DOHH2 (cell line): ENCODE measurements around the gene RGS16.
A peak's percentile ranks its signal among the peaks of the same experiment; 100 is the strongest.

ENCODE experiments used
- H3F3A ChIP-seq: fragments of 200-600 bp; sonication (generic), shearing (Covaris generic); 2 replicates; pipeline ENCODE4 v1.6.0; 2016; ENCODE audit warnings: antibody characterized with exemption, mild to moderate bottlenecking; ENCODE audit not compliant: control insufficient read depth, insufficient read depth
- H3K27ac ChIP-seq: fragments of 200-600 bp; sonication (generic); 2 replicates; pipeline ENCODE4 v1.5.1; 2014; ENCODE audit warnings: low read depth, mild to moderate bottlenecking, low read length, moderate library complexity
- H3K27me3 ChIP-seq: fragments of 200-600 bp; sonication (generic); 2 replicates; pipeline ENCODE4 v1.6.1; 2014; ENCODE audit warnings: mild to moderate bottlenecking, low read length, mixed read lengths; ENCODE audit not compliant: control insufficient read depth
- H3K36me3 ChIP-seq: fragments of 200-600 bp; sonication (generic); 2 replicates; pipeline ENCODE4 v1.6.1; 2014; ENCODE audit warnings: mild to moderate bottlenecking, low read length, moderate library complexity, mixed read lengths; ENCODE audit not compliant: control insufficient read depth
- H3K4me1 ChIP-seq: fragments of 200-600 bp; sonication (generic); 2 replicates; pipeline ENCODE4 v1.6.1; 2014; ENCODE audit warnings: mild to moderate bottlenecking, low read length, mixed read lengths; ENCODE audit not compliant: control insufficient read depth
- H3K4me2 ChIP-seq: fragments of 200-600 bp; sonication (generic); 2 replicates; pipeline ENCODE4 v1.6.0; 2014; ENCODE audit warnings: mild to moderate bottlenecking, low read length, moderate library complexity
- H3K4me3 ChIP-seq: fragments of 200-600 bp; sonication (generic); 2 replicates; pipeline ENCODE4 v1.5.1; 2014; ENCODE audit warnings: mild to moderate bottlenecking, low read length, mixed read lengths
- H3K79me2 ChIP-seq: fragments of 200-600 bp; sonication (generic); 2 replicates; pipeline ENCODE4 v1.6.1; 2014; ENCODE audit warnings: mild to moderate bottlenecking, low read length, mixed read lengths; ENCODE audit not compliant: control insufficient read depth
- H3K9me2 ChIP-seq: fragments of 200-600 bp; sonication (generic); replicated peaks from 2 replicates; pipeline ENCODE4 v1.6.1; 2014; ENCODE audit warnings: mild to moderate bottlenecking, low read length, mixed read lengths; ENCODE audit not compliant: control insufficient read depth
- H3K9me3 ChIP-seq: fragments of 200-600 bp; sonication (generic); 2 replicates; pipeline ENCODE4 v1.6.1; 2014; ENCODE audit warnings: antibody characterized with exemption, low read length, mixed read lengths; ENCODE audit not compliant: control insufficient read depth, insufficient read depth
- H4K20me1 ChIP-seq: fragments of 200-600 bp; sonication (generic); 2 replicates; pipeline ENCODE4 v1.6.0; 2014; ENCODE audit warnings: low read depth, mild to moderate bottlenecking, antibody characterized with exemption, low read length, moderate library complexity; ENCODE audit not compliant: control insufficient read depth, insufficient read depth
- CTCF ChIP-seq: fragments of 200-600 bp; sonication (generic); IDR thresholded peaks from one replicate; pipeline ENCODE4 v1.5.1; 2014; ENCODE audit warnings: antibody characterized with exemption, mild to moderate bottlenecking, low read depth, low read length; ENCODE audit not compliant: poor library complexity, severe bottlenecking
- EZH2phosphoT487 ChIP-seq: fragments of 200-600 bp; sonication (generic); IDR thresholded peaks from 2 replicates; pipeline ENCODE4 v1.6.1; 2017; ENCODE audit warnings: borderline replicate concordance, mild to moderate bottlenecking, antibody characterized with exemption, low read length, moderate library complexity, mixed read lengths

The RGS16 gene

GRCh38 chr1:182646739-182647138 lies 42.5 kb upstream of the RGS16 start:
- Histone ChIP-seq H3K9me2 (no peaks in the 10 kb centered on the region), H4K20me1 (no peaks in the 10 kb centered on the region), H3K4me2 (no peak overlapping the region), H3K27me3 (no peaks in the 10 kb centered on the region), H3K36me3 (no peaks in the 10 kb centered on the region), H3K4me1 (peaks cover 72% of the 10 kb centered on the region), H3K4me3 (no peak overlapping the region), H3F3A (peaks cover 4% of the 10 kb centered on the region), H3K79me2 (no peaks in the 10 kb centered on the region), H3K27ac (no peak overlapping the region), H3K9me3 (no peaks in the 10 kb centered on the region)
- TF ChIP-seq EZH2phosphoT487, result no peak
- TF ChIP-seq CTCF, result no peak

- Histone ChIP-seq H3K27me3 (no peaks in the 10 kb centered on the region), H3F3A (peaks cover 4% of the 10 kb centered on the region), H3K79me2 (no peaks in the 10 kb centered on the region), H3K4me2 (peak overlapping the region; percentile 55), H3K9me2 (no peaks in the 10 kb centered on the region), H3K9me3 (no peaks in the 10 kb centered on the region), H3K4me1 (peaks cover 54% of the 10 kb centered on the region), H3K4me3 (peak overlapping the region; percentile 34), H4K20me1 (no peaks in the 10 kb centered on the region), H3K27ac (peak overlapping the region; percentile 8; the same call in 1 of the 2 replicates), H3K36me3 (no peaks in the 10 kb centered on the region)
- peak; percentile 54 for TF ChIP-seq CTCF
- no peak for TF ChIP-seq EZH2phosphoT487
These were observed 40.7 kb upstream of the RGS16 start for GRCh38 chr1:182644886-182645285.

- no peaks in the 10 kb centered on the region for H3K27me3 ChIP-seq
- peaks cover 42% of the 10 kb centered on the region for H3K4me1 ChIP-seq
- H3K9me3 ChIP-seq, result no peaks in the 10 kb centered on the region
- no peaks in the 10 kb centered on the region for H3K36me3 ChIP-seq
- H4K20me1 ChIP-seq, result no peaks in the 10 kb centered on the region
- H3K9me2 ChIP-seq, result no peaks in the 10 kb centered on the region
- TF ChIP-seq EZH2phosphoT487 (no peak), CTCF (no peak)
- H3K4me3 ChIP-seq, result no peak overlapping the region
- H3K27ac ChIP-seq, result no peak overlapping the region
- H3F3A ChIP-seq, result peaks cover 4% of the 10 kb centered on the region
- H3K4me2 ChIP-seq, result no peak overlapping the region
- no peaks in the 10 kb centered on the region for H3K79me2 ChIP-seq
These were observed 39.5 kb upstream of the RGS16 start for GRCh38 chr1:182643699-182644098.
